ENCODE measurements around the gene DIO3.

The DIO3 gene

GRCh38 chr14:101600336-101600890 is 39.1 kb downstream of the DIO3 start:
- DNase-seq, result no peak

GRCh38 chr14:101600891-101601605 is 39.8 kb downstream of the DIO3 start:
- DNase-seq, result no peak

- DNase-seq, result no peak
These were observed 40.5 kb downstream of the DIO3 start for GRCh38 chr14:101601606-101602465.

- no peak for DNase-seq
These were observed 41.2 kb downstream of the DIO3 start for GRCh38 chr14:101602466-101602840.

GRCh38 chr14:101603096-101603495 is 41.8 kb downstream of the DIO3 start:
- DNase-seq, result no peak

- DNase-seq, result no peak
These were observed 43.1 kb downstream of the DIO3 start for GRCh38 chr14:101604228-101604934.

- no peak for DNase-seq
These were observed 43.9 kb downstream of the DIO3 start for GRCh38 chr14:101604935-101605780.

GRCh38 chr14:101605836-101606235 is 44.5 kb downstream of the DIO3 start:
- no peak for DNase-seq
